Activated CD4-positive, alpha-beta T cell treated with anti-CD3 and anti-CD28 coated beads, Interleukin-2, amount 50 U/mL, for 24 hours (primary cell): ENCODE results near the gene PRR36.

Source experiments
- DNase-seq, 2 donors: peaks; one replicate each; pipeline ENCODE4 v3.0.0-alpha.2; 2020; ENCODE audit warnings: low read depth in 1 of 2, low spot score in 1 of 2

Gene PRR36

DNA sequence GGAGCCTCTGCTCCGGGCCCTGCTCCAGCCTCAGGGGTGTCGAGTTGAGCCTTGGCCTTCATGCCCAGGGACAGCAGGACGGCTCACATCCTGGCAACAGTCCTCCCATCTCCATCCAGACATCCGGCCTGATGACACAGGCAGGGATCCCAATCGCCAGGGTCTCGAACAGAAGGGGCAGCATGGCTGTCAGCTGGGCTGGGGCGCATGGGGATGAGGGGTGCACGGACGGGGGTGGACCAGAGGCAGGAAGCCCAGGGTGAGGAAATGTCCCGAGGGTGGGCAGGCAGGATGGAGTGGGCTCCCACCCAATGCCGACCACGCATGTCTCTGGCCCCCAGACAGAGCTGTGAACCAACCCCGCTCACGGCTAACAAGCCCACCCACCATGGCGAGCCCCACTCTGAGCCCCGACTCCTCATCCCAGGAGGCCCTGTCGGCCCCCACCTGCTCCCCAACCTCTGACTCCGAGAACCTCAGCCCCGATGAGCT lies 28.0 kb downstream of the PRR36 start:
- no peak for DNase-seq

DNA sequence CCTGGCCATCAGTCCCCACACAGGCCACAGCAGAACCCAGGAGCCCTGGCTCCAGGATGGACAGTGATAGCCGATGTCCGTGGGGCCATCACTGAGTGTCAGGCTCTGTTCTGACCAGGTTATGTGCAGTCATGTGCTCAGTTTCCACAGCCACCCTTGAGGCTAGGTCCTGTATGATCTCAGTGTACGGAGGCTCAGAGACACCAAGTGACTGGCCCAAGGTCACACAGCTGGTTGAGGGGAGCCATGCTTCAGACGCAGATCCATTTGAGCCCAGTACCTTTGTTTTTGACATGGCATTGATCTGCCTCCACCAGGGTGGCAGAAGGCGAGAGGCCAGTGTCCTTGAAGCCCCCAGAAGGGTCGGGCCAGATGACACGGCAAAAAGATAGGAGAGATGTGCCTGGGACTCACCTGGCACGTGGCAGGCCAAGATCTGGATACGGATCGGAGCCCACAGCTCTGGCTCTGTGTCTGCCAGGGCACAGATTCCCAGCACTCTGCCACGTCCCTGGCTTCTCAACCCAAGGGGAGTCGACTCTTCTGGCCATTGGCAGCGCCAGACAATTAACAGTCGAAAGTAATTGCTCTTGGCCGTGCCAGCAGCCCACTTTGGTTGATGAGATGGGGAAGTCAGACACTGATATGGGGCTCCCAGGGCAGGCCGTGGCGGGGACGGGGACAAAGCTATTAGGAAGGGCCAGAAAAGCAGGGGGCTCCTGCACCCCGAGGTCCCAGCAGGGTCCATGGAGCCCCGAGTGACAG lies 28.6 kb downstream of the PRR36 start:
- DNase-seq: no peak

DNA sequence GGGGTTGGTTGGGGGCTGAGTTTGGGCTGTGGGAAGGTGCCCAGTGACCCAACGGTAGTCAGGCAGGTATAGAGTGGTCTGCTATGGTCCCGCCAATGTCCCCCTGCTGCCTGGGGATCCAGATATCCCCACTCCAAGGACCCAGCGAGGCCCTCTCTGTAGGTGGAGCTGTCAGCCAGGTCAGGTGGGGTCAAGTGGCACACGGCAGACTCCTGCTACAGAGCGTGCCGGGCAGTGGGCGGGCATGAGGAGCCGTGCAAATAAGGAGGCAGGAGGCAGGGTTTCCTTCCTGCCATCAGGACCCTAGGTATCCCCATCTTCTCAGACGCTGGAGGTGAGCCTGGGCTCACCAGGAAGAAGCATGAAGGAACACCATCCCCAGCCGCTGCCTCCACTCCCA lies 29.2 kb downstream of the PRR36 start:
- no peak for DNase-seq

- DNase-seq: no peak
Measured at GRCh38 chr19:7844405-7844804, 29.8 kb downstream of the PRR36 start.

DNA sequence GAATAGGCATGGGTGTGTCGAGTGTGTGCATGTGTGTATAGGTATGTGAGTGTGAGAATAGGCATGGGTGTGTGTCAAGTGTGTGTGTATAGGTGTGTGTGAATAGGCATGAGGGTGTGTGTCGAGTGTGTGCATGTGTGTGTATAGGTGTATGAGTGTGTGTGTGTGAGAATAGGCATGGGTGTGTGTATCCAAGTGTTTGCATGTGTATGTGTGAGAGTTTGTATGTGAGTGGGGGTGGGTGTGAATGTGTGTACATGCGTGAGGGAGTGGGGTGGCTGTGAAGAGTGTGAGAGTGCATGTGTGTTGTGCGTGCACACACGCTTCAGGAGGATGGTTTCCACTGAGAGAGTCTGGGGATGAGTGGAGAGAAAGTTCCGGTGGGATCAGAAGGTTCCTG lies 30.7 kb downstream of the PRR36 start:
- DNase-seq: no peak

- no peak for DNase-seq
Measured at GRCh38 chr19:7842661-7843294, 31.4 kb downstream of the PRR36 start.

DNA sequence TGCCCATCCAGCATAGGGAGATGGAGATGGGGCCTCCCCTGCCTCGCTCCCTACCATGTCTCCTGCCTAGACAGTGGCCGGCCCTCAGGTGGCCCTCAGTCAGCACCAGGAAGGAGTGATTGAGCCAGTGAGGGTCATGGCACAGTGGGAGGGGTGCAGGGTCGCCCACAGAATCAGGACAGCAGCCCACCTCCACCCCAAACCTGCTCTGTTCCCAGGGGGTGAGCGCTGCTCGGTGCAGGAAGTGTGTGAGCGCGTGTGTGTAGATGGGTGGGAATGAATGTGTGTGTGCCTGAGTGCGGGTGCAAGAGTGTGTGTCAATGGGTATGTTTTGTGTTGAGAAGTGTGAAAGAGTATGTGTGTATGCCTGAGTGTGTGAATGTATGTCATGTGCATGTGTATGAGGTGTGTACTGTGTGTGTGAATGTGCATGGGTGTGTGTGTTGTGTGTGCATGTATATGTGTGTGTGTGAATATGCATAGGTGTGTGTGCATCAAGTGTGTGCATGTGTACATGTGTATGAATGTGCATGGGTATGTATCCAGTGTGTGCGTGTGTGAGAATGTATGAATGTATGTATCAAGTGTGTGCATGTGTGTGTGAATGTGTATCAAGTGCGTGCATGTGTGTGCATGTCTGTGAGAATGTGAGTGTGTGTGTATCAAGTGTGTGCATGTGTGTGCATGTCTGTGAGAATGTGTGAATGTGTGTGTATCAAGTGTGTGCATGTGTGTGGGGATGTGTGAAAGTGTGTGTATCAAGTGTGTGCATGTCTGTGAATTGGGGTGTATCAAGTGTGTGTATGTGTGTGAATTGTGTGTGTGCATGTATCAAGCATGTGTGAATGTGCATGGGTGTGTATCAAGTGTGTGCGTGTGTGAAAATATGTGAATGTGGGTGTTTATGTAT lies 32.2 kb downstream of the PRR36 start:
- no peak for DNase-seq

- DNase-seq: no peak
Measured at GRCh38 chr19:7840629-7841028, 33.6 kb downstream of the PRR36 start.

GRCh38 chr19:7839476-7839875 lies 34.7 kb downstream of the PRR36 start:
- DNase-seq: no peak

- DNase-seq: no peak
Measured at GRCh38 chr19:7833225-7834099, 40.7 kb downstream of the PRR36 start.

DNA sequence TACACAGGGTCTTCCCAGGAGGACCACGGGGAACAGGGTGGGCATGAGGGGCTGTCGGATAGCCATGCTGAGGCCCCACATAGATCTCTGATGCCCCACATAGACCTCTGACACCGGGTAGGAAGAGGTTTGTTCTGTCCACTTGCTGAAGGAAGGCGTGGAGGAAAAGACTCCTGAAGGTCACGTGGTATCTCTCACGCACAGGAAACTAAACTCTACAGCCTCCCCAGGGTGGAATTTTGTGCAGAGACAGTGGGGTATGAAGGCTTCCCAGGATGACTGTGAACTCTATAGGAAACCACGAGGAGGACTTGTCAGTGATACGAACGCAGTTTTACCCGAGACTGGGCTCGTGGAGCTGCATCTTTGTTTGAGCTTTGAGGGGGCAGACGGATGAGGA lies 41.4 kb downstream of the PRR36 start:
- no peak for DNase-seq

DNA sequence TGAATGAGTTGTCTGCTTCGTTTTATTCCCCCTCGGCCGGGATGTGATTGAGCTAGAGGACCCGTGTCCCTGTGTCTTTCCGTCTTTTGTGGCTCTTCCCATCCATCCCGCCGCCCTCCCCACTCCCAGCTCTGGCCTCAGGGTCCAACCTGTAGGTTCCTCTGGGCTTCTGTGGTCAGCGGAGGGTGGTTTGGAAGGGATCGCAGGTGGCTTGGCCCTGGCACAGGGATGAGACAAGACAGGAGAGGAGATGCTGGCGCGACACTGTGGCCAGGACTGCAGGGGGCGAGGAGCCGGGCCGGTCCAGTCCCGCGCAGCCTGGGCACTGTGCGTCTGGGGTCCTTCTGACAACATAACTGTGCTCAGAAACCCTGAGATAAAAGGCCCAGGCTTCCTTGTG lies 42.2 kb downstream of the PRR36 start:
- DNase-seq: no peak

DNA sequence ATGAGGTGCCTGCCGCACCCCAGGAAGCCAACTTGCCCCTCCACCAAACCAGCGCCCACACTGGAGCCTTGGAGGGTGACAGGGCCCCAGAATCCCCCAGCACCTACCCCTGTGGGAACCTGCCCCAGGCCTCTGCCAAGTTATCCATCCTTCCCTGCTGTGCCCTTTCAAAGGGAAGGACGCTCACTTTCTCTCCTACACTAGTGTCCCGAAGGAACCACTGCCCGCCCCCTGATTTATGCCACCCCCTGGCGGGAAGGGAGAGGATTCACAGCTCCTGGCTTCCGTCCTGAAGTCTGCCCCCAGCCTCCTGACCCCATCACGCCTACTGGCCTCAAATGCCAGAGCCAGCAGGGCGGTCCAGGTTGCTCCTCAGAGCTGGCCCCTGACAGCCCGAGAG lies 42.7 kb downstream of the PRR36 start:
- no peak for DNase-seq

DNA sequence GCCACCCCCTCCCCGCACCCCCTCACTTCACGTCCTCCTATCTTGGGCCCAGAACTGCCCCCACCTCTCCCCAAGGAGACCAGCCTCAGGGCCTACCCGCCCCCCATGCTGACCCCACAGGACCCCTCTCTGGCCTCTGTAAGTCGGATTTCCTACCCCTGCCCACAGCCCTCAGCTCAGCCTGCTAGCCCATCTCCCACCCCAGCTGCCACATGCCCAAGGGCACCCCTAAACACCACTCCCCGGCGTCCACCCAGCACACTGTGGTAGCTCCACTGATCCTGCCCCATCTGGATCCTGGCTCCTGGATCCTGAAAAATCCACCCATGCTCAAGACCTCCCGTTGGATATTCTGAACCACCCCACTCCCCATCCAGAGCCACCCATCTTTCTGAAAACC lies 43.4 kb downstream of the PRR36 start:
- no peak for DNase-seq

DNA sequence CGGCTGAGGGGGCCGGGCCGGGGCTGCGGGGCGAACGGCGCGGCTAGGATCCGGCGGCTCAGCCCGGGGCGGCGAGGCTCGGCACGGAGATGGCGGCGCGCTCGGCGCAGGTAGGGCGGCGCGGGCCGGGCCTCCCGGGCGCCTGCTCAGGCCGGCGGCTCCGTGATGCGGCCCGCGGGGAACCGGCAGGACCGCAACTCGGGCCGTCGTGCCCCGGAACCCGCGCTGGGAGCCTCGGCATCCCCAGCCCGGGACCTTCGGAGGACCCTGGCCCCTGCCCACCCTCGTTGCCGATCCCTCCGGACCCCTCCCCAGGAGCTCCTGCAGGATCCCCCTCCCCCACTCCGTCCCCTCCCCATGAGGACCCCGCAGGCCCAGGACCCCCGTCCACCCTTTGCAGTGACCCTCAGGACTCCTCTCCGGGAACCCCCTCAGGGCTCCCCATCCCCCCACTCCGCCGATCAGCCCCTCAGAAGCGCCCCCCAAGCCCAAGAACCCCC lies 43.9 kb downstream of the PRR36 start:
- DNase-seq: no peak

- DNase-seq: peak; percentile 99
Measured at GRCh38 chr19:7829561-7830271, 44.5 kb downstream of the PRR36 start, which contains the start of gene EVI5L. Gene EVI5L, plus strand, starts transcription at chr19:7830218. Its CDS starts 16,325 bp downstream, at chr19:7846543.

DNA sequence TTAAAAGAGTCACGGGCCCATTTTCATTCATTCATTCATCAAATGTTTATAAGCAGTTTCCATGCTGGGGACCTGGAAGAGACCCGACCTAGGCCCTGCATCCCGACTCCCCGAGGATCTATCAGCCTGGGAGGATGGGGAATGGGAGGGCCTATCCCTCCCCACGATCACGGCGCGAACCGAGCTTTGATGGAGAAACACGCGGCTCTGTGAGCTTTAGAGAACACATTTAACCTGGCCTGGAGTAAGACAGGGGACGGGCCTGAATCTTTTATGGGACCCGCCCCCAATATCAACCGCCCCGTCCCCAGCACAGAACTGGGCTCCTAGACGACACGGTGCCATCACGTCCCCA lies 45.0 kb downstream of the PRR36 start:
- DNase-seq: no peak

DNA sequence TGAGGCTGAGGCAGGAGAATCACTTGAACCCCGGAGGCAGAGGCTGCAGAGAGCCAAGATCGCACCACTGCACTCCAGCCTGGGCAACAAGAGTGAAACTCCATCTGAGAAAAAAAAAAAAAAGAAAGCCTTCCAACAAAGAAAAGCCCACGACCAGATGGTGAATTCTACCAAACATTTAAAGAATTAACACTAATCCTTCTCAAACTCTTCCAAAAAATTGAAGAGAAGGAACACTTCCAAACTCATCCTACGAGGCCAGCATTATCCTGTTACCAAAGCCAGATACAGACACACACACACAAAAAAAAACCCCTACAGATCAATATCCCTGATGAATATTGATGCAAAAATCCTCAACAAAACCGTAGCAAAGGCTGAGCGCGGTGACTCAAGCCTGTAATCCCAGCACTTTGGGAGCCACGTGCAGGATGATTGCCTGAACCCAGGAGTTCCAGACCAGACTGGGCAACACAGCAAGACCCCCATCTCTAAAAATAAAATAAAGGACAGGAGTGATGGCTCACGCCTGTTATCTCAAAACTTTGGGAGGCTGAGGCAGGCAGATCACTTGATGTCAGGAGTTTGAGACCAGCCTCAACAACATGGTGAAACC lies 50.4 kb downstream of the PRR36 start:
- no peak for DNase-seq

GRCh38 chr19:7822910-7823515 lies 51.2 kb downstream of the PRR36 start:
- no peak for DNase-seq
